CD4-positive, alpha-beta T cell (primary cell): ENCODE measurements around the gene ATP6AP1. TPM values are rescaled to one million over a fixed set of nuclear protein-coding genes. Genes with fewer than 3 reads are reported as not detected.

Experiments
- ATAC-seq: fragments of 200-7000 bp; cut with Tn5 transposase; one replicate; pipeline ENCODE4 v1.10.0; 2022; ENCODE audit warnings: mild to moderate bottlenecking; ENCODE audit not compliant: poor library complexity
- CTCF ChIA-PET: fragments of 350-600 bp; sonication (Branson Sonifier 250); formaldehyde crosslinking; loops from one replicate; lab custom pipeline; 2021; ENCODE audit warnings: antibody characterized with exemption, inconsistent platforms; lab: Charles Lee
- POLR2A ChIA-PET: fragments of 350-600 bp; sonication (Branson Sonifier 250); formaldehyde crosslinking; loops from one replicate; lab custom pipeline; 2021; ENCODE audit warnings: antibody characterized with exemption, inconsistent platforms; lab: Charles Lee
- DNase-seq, 14 experiments: peaks; one replicate each; pipeline ENCODE4 v3.0.0-alpha.2; 2013 to 2020; ENCODE audit warnings: mixed read lengths in 2 of 14
- H3K27ac ChIP-seq, 2 donors: one replicate each; pipeline versions ENCODE4 v1.5.1 to v1.7.0; 2013; ENCODE audit warnings: low read length in 2 of 2, low read depth in 1 of 2, mild to moderate bottlenecking in 1 of 2
- H3K27me3 ChIP-seq, 2 experiments: 1 replicate in 1 of 2; 2 replicates in 1 of 2; pipeline versions ENCODE4 v1.6.1 to v1.7.0; 2013; ENCODE audit warnings: low read length in 2 of 2, control low read depth in 1 of 2, mild to moderate bottlenecking in 1 of 2, moderate library complexity in 1 of 2; ENCODE audit not compliant: insufficient read depth in 2 of 2, control insufficient read depth in 1 of 2
- H3K36me3 ChIP-seq: one replicate; pipeline ENCODE4 v1.6.1; 2013; ENCODE audit warnings: low read length, control low read depth; ENCODE audit not compliant: insufficient read depth
- H3K4me1 ChIP-seq: one replicate; pipeline ENCODE4 v1.6.1; 2013; ENCODE audit warnings: low read length, control low read depth; ENCODE audit not compliant: insufficient read depth
- H3K4me3 ChIP-seq: one replicate; pipeline ENCODE4 v1.5.1; 2013; ENCODE audit warnings: mild to moderate bottlenecking, low read length, moderate library complexity
- H3K9me3 ChIP-seq, 2 experiments: 1 replicate in 1 of 2; 2 replicates in 1 of 2; pipeline versions ENCODE4 v1.6.1 to v1.7.0; 2013; ENCODE audit warnings: low read length in 2 of 2, mild to moderate bottlenecking in 2 of 2, control low read depth in 1 of 2, moderate library complexity in 1 of 2; ENCODE audit not compliant: control insufficient read depth in 1 of 2, insufficient read depth in 1 of 2
- H3K27ac Mint-ChIP-seq: one replicate; pipeline ENCODE4 v1.8.0; 2020; ENCODE audit warnings: mixed read lengths
- H3K27me3 Mint-ChIP-seq: one replicate; pipeline ENCODE4 v1.8.0; 2021; ENCODE audit warnings: mixed read lengths
- H3K36me3 Mint-ChIP-seq: one replicate; pipeline ENCODE4 v1.8.0; 2021; ENCODE audit warnings: low read depth, mixed read lengths
- H3K4me1 Mint-ChIP-seq: one replicate; pipeline ENCODE4 v1.8.0; 2021; ENCODE audit warnings: low read depth, mixed read lengths
- H3K4me3 Mint-ChIP-seq: one replicate; pipeline ENCODE4 v1.8.0; 2020; ENCODE audit warnings: mild to moderate bottlenecking, mixed read lengths
- H3K9me3 Mint-ChIP-seq: one replicate; pipeline ENCODE4 v1.8.0; 2020; ENCODE audit warnings: mixed read lengths
- intact Hi-C, 2 experiments: fragments of 100-400 bp; cut with DNase I in 1 of 2; cut with micrococcal nuclease in 1 of 2; formaldehyde crosslinking; loops; one replicate each; pipeline versions ENCODE4 v1.15.1 to v1.9.0; 2023 to 2025; cut with DNase I, micrococcal nuclease
- total RNA-seq, 174 experiments: library from RNA in 2 of 174; stranded (reverse) in 2 of 174; gene quantifications; one replicate each; pipeline ENCODE4 v1.2.3 and lab custom pipeline; 2021 to 2026
- TF ChIP-seq, protein P1 (sequence below): fragments of 200-600 bp; IDR thresholded peaks from one replicate; pipeline ENCODE4 v1.8.0; 2022; ENCODE audit warnings: antibody characterized with exemption, mild to moderate bottlenecking

ATP6AP1 gene
- total RNA-seq, 2 experiments from 2014 or later, result 31.4 to 40.8 TPM

DNA sequence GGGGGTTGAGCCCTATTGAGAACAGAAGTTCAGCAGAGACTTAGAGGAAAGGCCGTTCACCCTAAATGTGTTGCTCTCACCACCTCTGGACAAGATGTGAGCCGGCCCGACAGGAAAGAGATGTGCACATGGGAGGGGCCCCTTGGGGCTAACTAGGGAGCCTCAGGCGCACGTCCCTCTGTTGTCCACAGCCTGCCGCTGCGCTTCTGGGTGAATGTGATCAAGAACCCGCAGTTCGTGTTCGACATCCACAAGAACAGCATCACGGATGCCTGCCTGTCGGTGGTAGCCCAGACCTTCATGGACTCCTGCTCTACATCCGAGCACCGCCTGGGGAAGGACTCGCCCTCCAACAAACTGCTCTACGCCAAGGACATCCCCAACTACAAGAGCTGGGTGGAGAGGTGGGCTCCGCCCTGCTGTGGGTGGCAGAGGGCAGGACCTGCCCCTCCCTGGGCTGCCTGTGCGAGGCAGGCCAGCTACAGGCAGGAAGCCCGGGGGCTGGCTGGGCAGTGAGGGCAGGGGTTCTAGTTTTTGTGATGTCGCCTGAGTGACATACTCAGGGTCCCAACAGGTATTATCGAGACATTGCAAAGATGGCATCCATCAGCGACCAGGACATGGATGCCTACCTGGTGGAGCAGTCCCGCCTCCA, 42.6 kb downstream of the ATP6AP1 start:
- Histone ChIP-seq H3K9me3 (no peaks in the 10 kb centered on the region), H3K4me1 (no peaks in the 10 kb centered on the region), H3K36me3 (peaks cover 36% of the 10 kb centered on the region), H3K27me3 (no peaks in the 10 kb centered on the region), H3K4me3 (no peak overlapping the region), H3K27ac (no peak overlapping the region)
- Mint-ChIP-seq H3K27ac (no peak overlapping the region), H3K9me3 (no peaks in the 10 kb centered on the region), H3K27me3 (no peaks in the 10 kb centered on the region), H3K4me1 (no peaks in the 10 kb centered on the region), H3K36me3 (peaks cover 19% of the 10 kb centered on the region), H3K4me3 (no peak overlapping the region)
- ATAC-seq, result no peak
- intact Hi-C loops, result no loop called here
- no peak for DNase-seq
- TF ChIP-seq, protein P1, sequence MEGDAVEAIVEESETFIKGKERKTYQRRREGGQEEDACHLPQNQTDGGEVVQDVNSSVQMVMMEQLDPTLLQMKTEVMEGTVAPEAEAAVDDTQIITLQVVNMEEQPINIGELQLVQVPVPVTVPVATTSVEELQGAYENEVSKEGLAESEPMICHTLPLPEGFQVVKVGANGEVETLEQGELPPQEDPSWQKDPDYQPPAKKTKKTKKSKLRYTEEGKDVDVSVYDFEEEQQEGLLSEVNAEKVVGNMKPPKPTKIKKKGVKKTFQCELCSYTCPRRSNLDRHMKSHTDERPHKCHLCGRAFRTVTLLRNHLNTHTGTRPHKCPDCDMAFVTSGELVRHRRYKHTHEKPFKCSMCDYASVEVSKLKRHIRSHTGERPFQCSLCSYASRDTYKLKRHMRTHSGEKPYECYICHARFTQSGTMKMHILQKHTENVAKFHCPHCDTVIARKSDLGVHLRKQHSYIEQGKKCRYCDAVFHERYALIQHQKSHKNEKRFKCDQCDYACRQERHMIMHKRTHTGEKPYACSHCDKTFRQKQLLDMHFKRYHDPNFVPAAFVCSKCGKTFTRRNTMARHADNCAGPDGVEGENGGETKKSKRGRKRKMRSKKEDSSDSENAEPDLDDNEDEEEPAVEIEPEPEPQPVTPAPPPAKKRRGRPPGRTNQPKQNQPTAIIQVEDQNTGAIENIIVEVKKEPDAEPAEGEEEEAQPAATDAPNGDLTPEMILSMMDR, result no peak
- ChIA-PET CTCF (no interaction called here), POLR2A (no interaction called here)

DNA sequence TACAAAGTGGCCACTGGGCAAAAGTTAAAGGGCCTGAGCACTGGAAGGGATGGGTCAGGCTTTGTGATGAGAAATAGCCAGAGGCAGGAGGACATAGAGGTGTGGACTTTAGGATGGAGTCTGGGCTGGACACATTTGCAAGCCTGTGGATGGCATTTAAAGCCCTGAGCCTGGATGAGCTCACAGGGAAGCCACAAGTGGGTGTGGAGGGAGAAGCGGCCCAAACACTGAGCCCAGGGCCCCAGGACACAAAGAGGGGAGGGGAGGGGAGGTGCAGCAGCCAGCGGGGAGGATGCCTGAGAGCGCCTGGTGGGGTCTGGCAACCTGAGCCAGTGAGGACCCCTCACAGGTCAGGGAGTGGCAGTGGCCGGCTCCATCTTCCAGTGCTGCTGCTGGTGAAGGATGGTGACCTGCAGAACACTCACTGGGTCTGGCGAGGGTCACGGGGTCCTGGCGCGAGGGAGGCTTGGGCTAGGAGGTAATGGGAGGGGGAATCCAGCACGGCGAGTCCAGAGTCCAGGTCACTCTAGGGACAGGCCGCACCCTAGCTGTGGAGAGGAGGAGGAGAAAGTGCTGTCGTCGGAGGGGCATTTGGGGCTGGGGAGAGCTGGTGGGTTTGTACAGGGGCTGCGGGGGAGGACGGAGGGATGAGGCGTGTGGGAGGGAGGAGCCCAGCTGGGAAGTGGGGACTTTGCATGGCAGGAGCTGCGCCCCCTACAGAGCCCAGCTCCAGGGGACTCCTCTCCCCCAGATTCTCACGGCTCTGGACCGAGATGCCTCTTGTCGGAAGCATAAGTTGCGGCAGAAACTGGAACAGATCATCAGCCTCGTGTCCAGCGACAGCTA, 43.6 kb downstream of the ATP6AP1 start:
- TF ChIP-seq, protein P1, result no peak
- H3K4me3 ChIP-seq, result no peak overlapping the region
- DNase-seq (peak in 1 of 14 experiments; percentile 8), ATAC-seq (no peak)
- intact Hi-C loops, result no loop called here
- H3K4me1 ChIP-seq, result peaks cover 5% of the 10 kb centered on the region
- no peak overlapping the region for H3K27ac ChIP-seq
- no peaks in the 10 kb centered on the region for H3K27me3 ChIP-seq
- H3K36me3 ChIP-seq, result peaks cover 26% of the 10 kb centered on the region
- H3K9me3 Mint-ChIP-seq, result no peaks in the 10 kb centered on the region
- peaks cover 6% of the 10 kb centered on the region for H3K4me1 Mint-ChIP-seq
- H3K27ac Mint-ChIP-seq, result no peak overlapping the region
- ChIA-PET CTCF (no interaction called here), POLR2A (no interaction called here)
- no peak overlapping the region for H3K4me3 Mint-ChIP-seq
- H3K9me3 ChIP-seq, result no peaks in the 10 kb centered on the region
- H3K27me3 Mint-ChIP-seq, result no peaks in the 10 kb centered on the region
- H3K36me3 Mint-ChIP-seq, result peaks cover 19% of the 10 kb centered on the region

DNA sequence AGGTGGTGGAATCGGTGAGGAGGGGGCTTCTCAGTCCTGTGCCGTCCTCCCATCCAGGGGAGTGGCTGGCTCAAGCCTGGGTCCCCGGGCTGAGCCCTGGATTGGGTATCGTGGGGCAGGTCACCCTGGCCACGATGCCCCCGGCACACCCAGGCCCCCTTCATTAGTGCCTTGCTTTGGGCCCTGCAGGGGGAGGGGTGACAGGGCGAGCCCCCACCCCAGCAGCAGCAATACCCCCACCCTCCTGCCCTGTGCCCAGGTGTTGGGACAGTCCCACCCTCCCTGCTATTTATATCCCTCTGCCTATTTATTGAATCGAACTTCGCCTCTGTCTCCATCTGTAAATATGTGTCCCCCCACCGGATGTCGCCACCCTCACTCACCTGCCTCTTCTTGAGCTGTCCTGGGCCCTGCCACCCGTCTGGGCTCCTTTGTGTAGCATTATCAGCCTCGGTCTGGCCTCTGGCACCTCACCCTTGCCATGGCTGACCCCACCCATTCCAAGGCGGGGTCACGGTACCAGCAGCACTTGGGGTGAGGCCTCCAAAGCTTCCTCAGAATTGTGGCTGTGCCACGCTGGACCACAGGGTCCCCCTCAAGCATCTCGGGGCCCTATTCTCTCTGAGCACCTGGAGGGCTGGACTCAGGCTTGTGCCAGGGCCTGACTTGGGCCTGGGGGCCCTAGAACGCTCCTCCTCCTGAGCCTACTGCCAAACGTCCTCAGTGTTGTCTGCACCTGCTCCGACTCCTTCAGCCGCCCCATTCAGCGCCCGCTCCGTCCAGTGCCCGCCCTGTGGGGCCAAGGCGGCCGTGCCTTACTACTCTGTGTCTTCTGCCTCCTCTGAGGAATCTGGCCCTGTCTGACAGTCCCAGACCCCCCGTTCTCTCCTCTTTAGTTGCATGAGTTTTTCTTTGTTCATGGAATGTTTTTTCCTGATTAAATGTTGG, 44.5 kb downstream of the ATP6AP1 start:
- CTCF ChIA-PET, result no interaction called here
- H3K4me1 Mint-ChIP-seq, result peaks cover 14% of the 10 kb centered on the region
- intact Hi-C loops, result no loop called here

More for the DNA sequence above, 44.5 kb downstream of the ATP6AP1 start:
- Histone ChIP-seq H3K9me3 (no peaks in the 10 kb centered on the region), H3K4me3 (no peak overlapping the region), H3K27me3 (no peaks in the 10 kb centered on the region), H3K4me1 (peaks cover 12% of the 10 kb centered on the region), H3K36me3 (peaks cover 20% of the 10 kb centered on the region), H3K27ac (no peak overlapping the region)
- Mint-ChIP-seq H3K36me3 (peaks cover 19% of the 10 kb centered on the region), H3K9me3 (no peaks in the 10 kb centered on the region), H3K27ac (no peak overlapping the region), H3K4me3 (no peak overlapping the region), H3K27me3 (no peaks in the 10 kb centered on the region)
- DNase-seq (peak in 1 of 14 experiments; percentile 15), ATAC-seq (no peak)
- TF ChIP-seq, protein P1, result no peak
- POLR2A ChIA-PET, result no interaction called here
